Gastrocnemius medialis (tissue), 4 donors: ENCODE measurements around the gene IFNAR2.

Experiments used
- POLR2A ChIP-seq, 2 donors: fragments of 450-650 bp; IDR thresholded peaks; one replicate each; pipeline ENCODE4 v1.6.1; 2017; ENCODE audit warnings: antibody characterized with exemption in 2 of 2, mild to moderate bottlenecking in 2 of 2, moderate library complexity in 2 of 2
- TF ChIP-seq, protein P1 (sequence below), 5 experiments: fragments of 450-650 bp in 3 of 5; fragments of 200-600 bp in 2 of 5; sonication (generic) in 2 of 5; IDR thresholded peaks in 4 of 5; conservative IDR thresholded peaks in 1 of 5; 1 replicate in 4 of 5; 2 replicates in 1 of 5; pipeline ENCODE4 v1.5.1; 2016 to 2019; ENCODE audit warnings: antibody characterized with exemption in 5 of 5, mild to moderate bottlenecking in 3 of 5, moderate library complexity in 3 of 5

DNA sequence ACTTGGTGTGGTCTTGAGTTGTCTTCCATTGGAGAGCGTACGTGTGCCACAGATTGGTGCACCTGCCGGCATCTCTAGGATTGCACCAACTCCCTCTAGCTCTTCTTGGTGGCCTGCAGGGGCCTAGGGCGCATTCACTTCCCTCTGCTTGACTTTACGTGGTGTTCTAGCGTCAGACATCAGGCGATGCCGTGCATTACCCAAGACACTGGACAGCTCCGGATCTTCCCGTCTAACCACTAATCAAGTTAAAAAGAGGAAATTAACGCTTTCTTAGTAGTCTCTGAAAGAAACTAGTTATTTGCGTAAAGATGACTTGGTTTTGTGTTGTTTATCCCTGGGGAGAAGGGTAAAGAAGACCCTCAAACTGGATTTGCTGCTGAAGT is 35.9 kb downstream of the IFNAR2 start:
- TF ChIP-seq, protein P1, sequence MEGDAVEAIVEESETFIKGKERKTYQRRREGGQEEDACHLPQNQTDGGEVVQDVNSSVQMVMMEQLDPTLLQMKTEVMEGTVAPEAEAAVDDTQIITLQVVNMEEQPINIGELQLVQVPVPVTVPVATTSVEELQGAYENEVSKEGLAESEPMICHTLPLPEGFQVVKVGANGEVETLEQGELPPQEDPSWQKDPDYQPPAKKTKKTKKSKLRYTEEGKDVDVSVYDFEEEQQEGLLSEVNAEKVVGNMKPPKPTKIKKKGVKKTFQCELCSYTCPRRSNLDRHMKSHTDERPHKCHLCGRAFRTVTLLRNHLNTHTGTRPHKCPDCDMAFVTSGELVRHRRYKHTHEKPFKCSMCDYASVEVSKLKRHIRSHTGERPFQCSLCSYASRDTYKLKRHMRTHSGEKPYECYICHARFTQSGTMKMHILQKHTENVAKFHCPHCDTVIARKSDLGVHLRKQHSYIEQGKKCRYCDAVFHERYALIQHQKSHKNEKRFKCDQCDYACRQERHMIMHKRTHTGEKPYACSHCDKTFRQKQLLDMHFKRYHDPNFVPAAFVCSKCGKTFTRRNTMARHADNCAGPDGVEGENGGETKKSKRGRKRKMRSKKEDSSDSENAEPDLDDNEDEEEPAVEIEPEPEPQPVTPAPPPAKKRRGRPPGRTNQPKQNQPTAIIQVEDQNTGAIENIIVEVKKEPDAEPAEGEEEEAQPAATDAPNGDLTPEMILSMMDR (IDR thresholded peaks at IDR 0.05 in 4 of 5, conservative IDR thresholded peaks at IDR 0.05 in 1 of 5), result no peak
- no peak for TF ChIP-seq POLR2A (IDR thresholded peaks at IDR 0.05)
